HG03039 (cell line): ENCODE measurements around the gene SFT2D2.

Source experiments
- ATAC-seq: cut with Tn5 transposase; IDR thresholded peaks from one replicate; pipeline ENCODE4 v1.9.1; 2021; ENCODE audit warnings: mild to moderate bottlenecking, moderate library complexity; ENCODE audit not compliant: unreplicated experiment

Gene SFT2D2

DNA sequence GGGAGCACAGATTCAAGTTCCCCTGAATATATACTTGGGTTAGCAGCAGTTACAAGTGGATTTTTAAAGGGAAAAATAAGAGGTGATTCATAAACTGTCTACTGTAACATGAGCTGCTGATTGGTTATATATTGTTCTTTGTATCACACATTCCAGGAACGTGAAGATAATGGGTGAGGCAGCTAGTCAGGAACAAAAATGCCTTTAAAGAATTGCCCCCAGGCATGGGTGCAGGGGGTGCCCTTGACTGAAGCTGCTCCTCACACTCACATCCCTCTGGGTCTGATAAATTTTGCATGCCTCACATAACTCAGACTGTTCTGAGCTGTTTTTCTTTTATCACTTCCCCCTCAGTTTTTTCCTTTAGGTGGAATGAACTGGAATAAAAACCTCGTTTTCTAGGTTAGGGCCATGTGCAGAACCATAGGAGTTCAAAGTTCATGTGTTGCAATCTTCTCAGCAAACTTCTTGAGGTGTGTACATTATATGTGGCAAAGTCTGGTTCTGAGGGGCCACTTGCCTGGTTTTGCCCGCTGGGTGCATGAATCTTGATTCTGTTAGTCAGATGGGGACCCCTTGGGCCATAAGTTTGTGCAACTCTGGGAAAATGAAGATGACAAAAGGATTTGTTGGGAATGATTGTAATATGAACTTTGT, 76.0 kb downstream of the SFT2D2 start:
- no peak for ATAC-seq
